Activated T-helper 2 cell treated with anti-CD3 and anti-CD28 coated beads, Interferon-gamma antibody, Interleukin-2, Interleukin-4, amounts not matched to agents 10 μg/mL and 5 μg/mL and 100 μg/mL, durations not matched to agents 14 hours and 24 hours and 36 hours (primary cell): ENCODE data around the gene GRAP2. TPM values are rescaled to one million over a fixed set of nuclear protein-coding genes. Genes with fewer than 3 reads are reported as not detected.
A peak's percentile ranks its signal among the peaks of the same experiment; 100 is the strongest.
"Not testable (repeated sequence)": the region's sequence is repeated elsewhere in the genome, so short reads cannot be mapped to it uniquely, and the experiment has no call there.

Experiments used
- DNase-seq: peaks from one replicate; pipeline ENCODE4 v3.0.0; 2021; ENCODE audit warnings: low spot score
- H3K27ac Mint-ChIP-seq: one replicate; pipeline ENCODE4 v1.8.0; 2021; ENCODE audit warnings: mixed read lengths
- H3K27me3 Mint-ChIP-seq: one replicate; pipeline ENCODE4 v1.8.0; 2021; ENCODE audit warnings: low read depth, mixed read lengths
- H3K36me3 Mint-ChIP-seq: one replicate; pipeline ENCODE4 v1.8.0; 2021; ENCODE audit warnings: low read depth, mixed read lengths
- H3K4me1 Mint-ChIP-seq: one replicate; pipeline ENCODE4 v1.8.0; 2021; ENCODE audit warnings: low read depth, mixed read lengths
- H3K4me3 Mint-ChIP-seq: one replicate; pipeline ENCODE4 v1.8.0; 2021; ENCODE audit warnings: low read depth, mild to moderate bottlenecking, moderate library complexity, mixed read lengths
- H3K9me3 Mint-ChIP-seq: one replicate; pipeline ENCODE4 v1.8.0; 2021; ENCODE audit warnings: mixed read lengths
- intact Hi-C: fragments of 100-400 bp; cut with micrococcal nuclease; formaldehyde crosslinking; loops from one replicate; pipeline ENCODE4 v1.15.1; 2023
- total RNA-seq: library from RNA; stranded (reverse); gene quantifications from 2 replicates; pipeline ENCODE4 v1.2.3, GENCODE V29; 2022

Gene GRAP2
- 44.1 and 46.5 TPM in 2 replicates for total RNA-seq

DNA sequence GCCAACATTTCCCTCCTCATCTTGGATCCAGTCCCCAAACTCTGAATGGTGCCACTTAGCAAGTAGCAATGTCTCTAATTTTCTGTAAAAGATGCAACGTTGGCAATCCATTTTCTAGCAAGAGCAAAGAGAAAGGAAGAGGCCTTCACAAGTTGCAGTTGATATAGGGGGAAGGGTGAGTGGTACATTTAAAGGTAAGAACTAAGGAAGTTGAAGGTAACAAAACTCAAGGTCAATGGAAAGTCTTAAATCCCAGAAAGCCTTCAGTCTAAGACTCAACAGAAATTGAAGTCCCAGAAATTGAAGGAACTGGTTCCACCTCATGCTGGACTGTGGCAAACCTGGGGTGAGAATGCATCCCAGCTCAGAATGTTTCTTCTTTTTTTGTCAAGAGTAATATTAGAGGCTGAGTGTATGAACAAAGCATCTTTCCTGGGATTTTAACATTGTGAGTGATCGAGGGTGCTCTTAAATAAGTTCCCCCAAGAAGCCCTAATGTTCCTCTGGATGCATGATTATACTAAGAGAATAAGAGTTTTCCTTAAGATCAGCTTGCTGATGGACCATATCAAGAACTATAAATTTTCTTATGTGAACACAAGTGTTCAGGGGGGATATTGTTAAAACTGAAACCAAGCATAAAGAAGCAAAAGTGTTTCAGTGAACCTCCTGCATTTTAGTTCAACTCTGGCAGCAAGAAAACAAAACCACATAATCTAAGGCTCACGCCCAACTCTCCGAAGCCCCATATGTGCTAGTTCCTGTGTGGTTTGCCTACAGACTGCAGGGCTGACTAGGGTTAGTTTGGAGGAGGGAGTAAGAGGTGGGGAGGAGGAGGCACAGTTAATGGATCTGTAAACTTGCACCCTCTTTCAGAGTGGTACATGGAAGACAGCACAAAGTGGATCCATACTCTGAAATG is at the start of gene GRAP2:
Gene GRAP2 (plus strand): TSS at position 779 of the 922 bp plus-strand sequence. CDS start 46,023 bp downstream, outside the sequence.
- Mint-ChIP-seq H3K4me3 (peak within 1 kb of the TSS; percentile 98), H3K4me1 (peaks cover 31% of the 10 kb centered on the region)
- intact Hi-C loops: loop anchor here (1.0 to 10.0 kb wide), 6 partner anchors 37 to 424 kb away; partner anchors contain the start of gene TNRC6B

DNA sequence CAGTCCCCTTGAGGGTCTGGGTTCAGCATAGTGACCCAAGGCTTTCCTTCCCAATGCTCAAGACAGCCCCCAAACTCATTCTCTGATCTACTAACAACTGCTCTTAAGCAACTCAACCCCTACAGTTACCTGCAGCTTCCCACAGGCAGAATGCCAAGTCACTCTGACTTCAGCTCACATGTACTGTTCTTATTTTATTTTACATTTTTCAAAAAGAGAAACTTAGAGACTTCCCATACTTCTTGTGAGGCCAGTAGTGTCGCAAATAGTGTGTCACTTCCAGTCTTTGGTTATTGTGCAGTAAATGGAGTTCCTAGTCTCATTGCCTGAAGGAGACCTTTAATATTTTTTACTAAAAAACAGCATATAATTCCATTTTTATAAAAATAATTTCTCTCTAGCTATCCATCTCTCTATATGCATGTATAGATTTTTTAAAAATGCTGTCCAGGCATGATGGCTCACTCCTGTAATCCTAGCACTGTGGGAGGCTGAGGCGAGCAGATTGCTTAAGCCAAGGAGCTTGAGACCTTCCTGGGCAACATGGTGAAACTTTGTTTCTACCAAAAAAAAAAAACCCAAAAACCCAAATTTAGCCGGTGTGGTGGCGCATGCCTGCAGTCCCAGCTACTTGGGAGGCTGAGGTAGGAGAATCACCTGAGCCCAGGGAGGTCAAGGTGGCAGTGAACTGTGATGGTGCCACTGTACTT is 49.1 kb upstream of the GRAP2 start:
- Mint-ChIP-seq H3K36me3 (no peaks in the 10 kb centered on the region), H3K9me3 (no peaks in the 10 kb centered on the region), H3K4me3 (no peak overlapping the region), H3K27ac (no peak overlapping the region), H3K27me3 (peaks cover 28% of the 10 kb centered on the region), H3K4me1 (no peaks in the 10 kb centered on the region)
- no peak for DNase-seq
- intact Hi-C loops: no loop called here

More for the DNA sequence above, at the start of gene GRAP2:
- Mint-ChIP-seq H3K27me3 (no peaks in the 10 kb centered on the region), H3K27ac (peak within 1 kb of the TSS; percentile 99), H3K9me3 (no peaks in the 10 kb centered on the region), H3K36me3 (peaks cover 20% of the 10 kb centered on the region)
- DNase-seq: peak; percentile 78

- H3K27ac Mint-ChIP-seq: no peak overlapping the region
- no peaks in the 10 kb centered on the region for H3K9me3 Mint-ChIP-seq
- H3K4me3 Mint-ChIP-seq: no peak overlapping the region
- no peaks in the 10 kb centered on the region for H3K4me1 Mint-ChIP-seq
- no peaks in the 10 kb centered on the region for H3K36me3 Mint-ChIP-seq
- intact Hi-C loops: no loop called here
- DNase-seq: no peak
- peaks cover 29% of the 10 kb centered on the region for H3K27me3 Mint-ChIP-seq
These were observed 48.1 kb upstream of the GRAP2 start for GRCh38 chr22:39852799-39853198.

DNA sequence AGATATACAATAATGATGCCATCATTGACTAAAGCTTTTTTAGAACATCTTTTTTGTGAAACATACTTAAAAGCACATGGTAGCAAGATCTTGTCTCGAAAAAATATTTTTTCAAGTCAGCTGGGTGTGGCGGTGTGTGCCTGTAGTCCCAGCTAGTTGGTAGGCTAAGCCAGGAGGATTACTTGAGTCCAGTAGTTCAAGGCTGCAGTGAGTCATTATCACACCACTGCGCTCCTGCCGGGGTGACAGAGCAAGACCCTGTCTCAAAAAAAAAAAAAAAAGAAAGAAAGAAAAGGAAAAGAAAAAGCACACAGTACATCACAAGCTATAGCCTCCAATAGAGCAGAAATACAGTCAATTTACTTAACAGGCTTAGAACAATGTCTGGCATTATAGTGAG is 44.3 kb upstream of the GRAP2 start:
- no peak overlapping the region for H3K4me3 Mint-ChIP-seq
- H3K4me1 Mint-ChIP-seq: peaks cover 12% of the 10 kb centered on the region
- no peak overlapping the region for H3K27ac Mint-ChIP-seq
- no peaks in the 10 kb centered on the region for H3K9me3 Mint-ChIP-seq
- intact Hi-C loops: no loop called here
- DNase-seq: no peak
- peaks cover 27% of the 10 kb centered on the region for H3K27me3 Mint-ChIP-seq
- H3K36me3 Mint-ChIP-seq: peaks cover 4% of the 10 kb centered on the region

DNA sequence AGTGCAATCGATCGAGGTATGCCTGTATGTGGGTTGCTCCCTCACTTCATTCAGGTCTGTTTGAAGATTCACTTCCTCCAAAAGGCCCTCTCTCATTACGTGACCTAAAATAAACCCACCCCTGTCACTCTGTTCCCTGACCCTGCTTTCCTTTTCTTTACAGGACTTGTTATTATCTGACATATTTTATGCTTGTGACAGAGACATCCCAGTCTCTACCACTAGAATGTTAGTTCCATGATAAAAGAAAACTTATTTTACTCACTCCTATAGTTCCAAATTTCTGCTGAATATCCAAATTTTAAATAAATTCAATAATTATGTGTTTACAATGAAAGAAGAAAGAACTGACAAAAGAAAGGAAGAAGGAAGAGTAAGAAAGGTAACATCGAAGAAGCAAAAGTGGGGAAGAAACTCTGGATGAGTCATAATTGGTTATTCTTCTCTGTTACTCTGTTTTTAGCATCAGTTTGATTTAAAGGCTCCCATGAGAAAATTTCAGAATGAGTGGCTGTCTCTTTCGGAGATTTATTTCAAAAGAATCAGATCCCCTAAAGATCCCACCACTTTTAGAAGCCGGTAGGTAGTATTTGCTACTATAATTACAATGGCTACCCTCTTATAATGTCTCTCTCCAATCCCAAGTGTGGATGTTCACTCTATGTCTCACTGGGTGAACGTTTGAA is 40.8 kb upstream of the GRAP2 start:
- peaks cover 33% of the 10 kb centered on the region for H3K27me3 Mint-ChIP-seq
- intact Hi-C loops: no loop called here
- no peak overlapping the region for H3K27ac Mint-ChIP-seq
- no peaks in the 10 kb centered on the region for H3K9me3 Mint-ChIP-seq
- DNase-seq: no peak
- peaks cover 4% of the 10 kb centered on the region for H3K36me3 Mint-ChIP-seq
- no peak overlapping the region for H3K4me3 Mint-ChIP-seq
- H3K4me1 Mint-ChIP-seq: peaks cover 12% of the 10 kb centered on the region

- Mint-ChIP-seq H3K27me3 (peaks cover 18% of the 10 kb centered on the region), H3K36me3 (no peaks in the 10 kb centered on the region), H3K4me1 (peaks cover 16% of the 10 kb centered on the region), H3K9me3 (peaks cover 6% of the 10 kb centered on the region), H3K4me3 (no peak overlapping the region), H3K27ac (no peak overlapping the region)
- DNase-seq: no peak
- intact Hi-C loops: no loop called here
These were observed 32.1 kb upstream of the GRAP2 start for GRCh38 chr22:39868741-39869140.

DNA sequence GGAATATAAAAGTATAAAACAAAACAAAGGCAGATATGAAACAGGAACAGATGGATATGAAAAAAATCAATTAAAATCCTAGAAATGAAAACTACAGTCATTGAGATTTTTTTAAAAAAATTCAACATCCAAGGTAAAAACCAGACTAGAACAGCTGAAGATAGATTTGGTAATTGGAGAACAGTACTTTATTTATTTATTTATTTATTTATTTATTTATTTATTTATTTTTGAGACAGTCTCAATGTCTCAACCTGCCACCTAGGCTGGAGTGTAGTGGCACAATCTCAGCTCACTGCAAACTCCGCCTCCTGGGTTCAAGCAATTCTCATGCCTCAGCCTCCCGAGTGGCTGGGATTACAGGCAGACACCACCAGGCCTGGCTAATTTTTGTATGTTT is 31.1 kb upstream of the GRAP2 start:
- intact Hi-C loops, H3K9me3 Mint-ChIP-seq, H3K36me3 Mint-ChIP-seq, DNase-seq, H3K4me3 Mint-ChIP-seq, H3K27ac Mint-ChIP-seq: not testable (repeated sequence)
- H3K27me3 Mint-ChIP-seq: peaks cover 15% of the 10 kb centered on the region
- H3K4me1 Mint-ChIP-seq: peaks cover 22% of the 10 kb centered on the region

GRCh38 chr22:39871008-39871798 is 29.7 kb upstream of the GRAP2 start:
- no peaks in the 10 kb centered on the region for H3K36me3 Mint-ChIP-seq

GRCh38 chr22:39872548-39872947 is 28.3 kb upstream of the GRAP2 start:
- H3K9me3 Mint-ChIP-seq: peaks cover 6% of the 10 kb centered on the region
- no peak overlapping the region for H3K27ac Mint-ChIP-seq
- no peaks in the 10 kb centered on the region for H3K36me3 Mint-ChIP-seq
- intact Hi-C loops: no loop called here
- peaks cover 22% of the 10 kb centered on the region for H3K4me1 Mint-ChIP-seq
- no peak overlapping the region for H3K4me3 Mint-ChIP-seq
- no peak for DNase-seq
- peaks cover 4% of the 10 kb centered on the region for H3K27me3 Mint-ChIP-seq

More at GRCh38 chr22:39871008-39871798, 29.7 kb upstream of the GRAP2 start:
- Mint-ChIP-seq H3K9me3 (peaks cover 6% of the 10 kb centered on the region), H3K4me1 (peaks cover 22% of the 10 kb centered on the region), H3K27me3 (peaks cover 9% of the 10 kb centered on the region), H3K4me3 (no peak overlapping the region), H3K27ac (no peak overlapping the region)
- intact Hi-C loops: no loop called here
- DNase-seq: no peak

- Mint-ChIP-seq H3K27ac (no peak overlapping the region), H3K9me3 (peaks cover 4% of the 10 kb centered on the region), H3K27me3 (peaks cover 8% of the 10 kb centered on the region), H3K4me3 (no peak overlapping the region), H3K4me1 (peaks cover 16% of the 10 kb centered on the region), H3K36me3 (no peaks in the 10 kb centered on the region)
- intact Hi-C loops: no loop called here
- DNase-seq: no peak
These were observed 26.9 kb upstream of the GRAP2 start for GRCh38 chr22:39873965-39874364.

GRCh38 chr22:39875176-39875885 is 25.6 kb upstream of the GRAP2 start:
- peaks cover 14% of the 10 kb centered on the region for H3K4me1 Mint-ChIP-seq
- DNase-seq, H3K4me3 Mint-ChIP-seq, H3K27me3 Mint-ChIP-seq, H3K27ac Mint-ChIP-seq, intact Hi-C loops, H3K36me3 Mint-ChIP-seq, H3K9me3 Mint-ChIP-seq: not testable (repeated sequence)
